Memory B cell (primary cell): ENCODE measurements around the gene NHLRC4.

ENCODE experiments used
- ATAC-seq: fragments of 150-1000 bp; cut with Tn5 transposase; 2 replicates; pipeline ENCODE4 v1.10.0; 2021; ENCODE audit warnings: low read depth, mild to moderate bottlenecking, moderate library complexity
- DNase-seq, 2 donors: peaks; one replicate each; pipeline ENCODE4 v3.0.0; 2022; ENCODE audit warnings: low spot score in 2 of 2
- H3K27ac Mint-ChIP-seq: one replicate; pipeline ENCODE4 v1.8.0; 2022; ENCODE audit warnings: mild to moderate bottlenecking, moderate library complexity, mixed read lengths
- H3K27me3 Mint-ChIP-seq: one replicate; pipeline ENCODE4 v1.8.0; 2022; ENCODE audit warnings: mixed read lengths
- H3K36me3 Mint-ChIP-seq: one replicate; pipeline ENCODE4 v1.8.0; 2022; ENCODE audit warnings: mild to moderate bottlenecking, mixed read lengths
- H3K4me1 Mint-ChIP-seq: one replicate; pipeline ENCODE4 v1.8.0; 2022; ENCODE audit warnings: mixed read lengths
- H3K4me3 Mint-ChIP-seq: one replicate; pipeline ENCODE4 v1.8.0; 2022; ENCODE audit warnings: mild to moderate bottlenecking, moderate library complexity, mixed read lengths
- H3K9me3 Mint-ChIP-seq: one replicate; pipeline ENCODE4 v1.8.0; 2022; ENCODE audit warnings: mixed read lengths

Gene NHLRC4

DNA sequence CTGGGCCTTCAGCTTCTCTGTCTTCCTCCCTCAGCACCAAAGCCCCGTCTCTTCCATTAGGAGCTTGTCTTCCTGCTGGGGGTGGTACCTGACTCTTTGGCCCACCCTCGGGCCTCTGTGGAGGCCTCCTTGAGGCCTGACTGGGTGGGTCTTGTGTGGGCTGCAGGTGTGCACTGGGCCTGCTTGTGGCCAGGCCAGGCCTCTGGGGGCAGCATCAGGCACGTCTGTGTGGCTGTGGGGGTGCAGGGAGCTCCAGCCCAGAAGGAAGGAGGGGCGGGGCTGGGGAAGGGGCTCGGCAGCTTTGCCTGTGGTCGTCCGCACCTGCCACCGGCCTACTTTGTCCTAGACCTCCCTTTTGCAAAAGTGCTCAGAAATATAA is 10.0 kb downstream of the NHLRC4 start:
- Mint-ChIP-seq H3K9me3 (no peaks in the 10 kb centered on the region), H3K27me3 (no peaks in the 10 kb centered on the region), H3K27ac (no peak overlapping the region), H3K4me1 (peaks cover 6% of the 10 kb centered on the region), H3K4me3 (no peak overlapping the region), H3K36me3 (no peaks in the 10 kb centered on the region)
- no peak for ATAC-seq
- DNase-seq, result no peak

DNA sequence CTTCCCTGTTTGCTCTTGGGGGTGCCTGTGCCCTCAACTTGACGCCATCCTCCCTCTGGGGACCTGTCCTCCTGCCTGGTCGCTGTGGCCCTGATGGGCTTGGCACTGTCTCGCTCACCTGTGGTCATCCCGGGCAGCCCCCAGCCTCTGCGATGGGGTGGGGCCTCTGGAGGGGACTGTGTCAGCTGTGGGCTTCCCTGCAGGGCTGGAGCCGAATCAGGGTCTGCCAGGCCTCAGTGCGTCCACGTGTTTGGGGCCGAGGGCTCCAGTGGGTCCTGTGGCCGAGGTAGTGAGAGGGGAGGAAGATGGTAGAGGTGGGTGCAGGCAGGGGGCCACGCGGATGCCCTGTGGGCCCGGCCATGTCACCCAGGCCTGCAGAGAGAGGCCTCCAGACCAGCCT is 11.0 kb downstream of the NHLRC4 start:
- H3K9me3 Mint-ChIP-seq, result no peaks in the 10 kb centered on the region
- no peaks in the 10 kb centered on the region for H3K27me3 Mint-ChIP-seq
- no peaks in the 10 kb centered on the region for H3K36me3 Mint-ChIP-seq
- ATAC-seq (no peak), DNase-seq (no peak)
- peaks cover 4% of the 10 kb centered on the region for H3K4me1 Mint-ChIP-seq
- H3K4me3 Mint-ChIP-seq, result no peak overlapping the region
- H3K27ac Mint-ChIP-seq, result no peak overlapping the region

DNA sequence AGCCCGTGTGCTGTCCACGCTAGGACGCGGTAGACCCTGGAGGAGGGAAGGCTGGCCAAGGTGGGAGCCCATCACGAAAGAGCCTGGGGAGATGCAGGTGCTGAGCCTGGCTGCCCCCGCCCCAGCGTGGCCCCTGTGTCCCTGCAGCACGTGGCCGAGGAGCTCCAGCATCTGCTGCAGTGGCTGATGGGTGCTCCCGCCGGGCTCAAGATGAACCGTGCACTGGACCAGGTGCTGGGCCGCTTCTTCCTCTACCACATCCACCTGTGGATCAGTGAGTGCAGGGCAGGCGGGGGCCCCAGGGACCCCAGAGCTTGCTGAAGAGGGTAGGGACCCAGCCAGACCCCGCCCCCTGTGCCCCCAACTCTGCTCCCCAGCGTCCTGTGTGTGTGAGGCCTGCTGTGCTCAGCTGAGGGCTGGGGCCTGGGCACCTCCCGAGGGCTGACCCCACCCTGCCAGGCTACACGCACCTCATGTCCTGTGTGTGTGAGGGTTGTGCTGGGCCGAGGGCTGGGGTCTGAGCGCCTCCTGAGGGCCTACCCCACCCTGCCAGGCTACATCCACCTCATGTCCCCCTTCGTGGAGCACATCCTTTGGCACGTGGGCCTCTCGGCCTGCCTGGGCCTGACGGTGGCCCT is 11.5 kb downstream of the NHLRC4 start:
- H3K9me3 Mint-ChIP-seq, result no peaks in the 10 kb centered on the region
- H3K4me1 Mint-ChIP-seq, result peaks cover 4% of the 10 kb centered on the region
- no peaks in the 10 kb centered on the region for H3K27me3 Mint-ChIP-seq
- no peak for DNase-seq
- no peak for ATAC-seq
- no peak overlapping the region for H3K4me3 Mint-ChIP-seq
- H3K27ac Mint-ChIP-seq, result no peak overlapping the region
- no peaks in the 10 kb centered on the region for H3K36me3 Mint-ChIP-seq

DNA sequence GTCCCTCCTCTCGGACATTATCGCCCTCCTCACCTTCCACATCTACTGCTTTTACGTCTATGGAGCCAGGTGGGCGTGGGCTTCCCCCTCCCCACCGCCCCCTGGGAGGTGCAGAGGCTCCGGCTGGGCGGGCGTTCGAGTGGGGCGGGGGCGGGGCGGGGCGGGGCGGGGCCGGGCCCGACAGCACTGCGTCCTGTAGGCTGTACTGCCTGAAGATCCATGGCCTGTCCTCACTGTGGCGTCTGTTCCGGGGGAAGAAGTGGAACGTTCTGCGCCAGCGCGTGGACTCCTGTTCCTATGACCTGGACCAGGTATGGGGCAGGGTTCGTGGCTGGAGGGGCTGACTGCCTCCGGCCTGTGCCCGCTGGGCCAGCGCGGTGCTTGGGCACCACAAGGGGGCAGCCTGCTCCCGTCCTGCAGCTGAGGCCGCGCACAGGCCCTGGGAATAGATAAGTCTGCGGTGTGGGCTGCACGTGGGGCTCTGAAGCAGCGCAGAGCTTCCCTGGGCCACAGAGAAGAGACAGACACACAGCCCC is 12.1 kb downstream of the NHLRC4 start:
- peak; percentile 96 for ATAC-seq
- peak overlapping the region; percentile 53 for H3K4me3 Mint-ChIP-seq
- no peaks in the 10 kb centered on the region for H3K36me3 Mint-ChIP-seq
- H3K4me1 Mint-ChIP-seq, result peaks cover 4% of the 10 kb centered on the region
- H3K27ac Mint-ChIP-seq, result no peak overlapping the region
- no peaks in the 10 kb centered on the region for H3K27me3 Mint-ChIP-seq
- H3K9me3 Mint-ChIP-seq, result no peaks in the 10 kb centered on the region
- peak; percentile 66 to 86 for DNase-seq

DNA sequence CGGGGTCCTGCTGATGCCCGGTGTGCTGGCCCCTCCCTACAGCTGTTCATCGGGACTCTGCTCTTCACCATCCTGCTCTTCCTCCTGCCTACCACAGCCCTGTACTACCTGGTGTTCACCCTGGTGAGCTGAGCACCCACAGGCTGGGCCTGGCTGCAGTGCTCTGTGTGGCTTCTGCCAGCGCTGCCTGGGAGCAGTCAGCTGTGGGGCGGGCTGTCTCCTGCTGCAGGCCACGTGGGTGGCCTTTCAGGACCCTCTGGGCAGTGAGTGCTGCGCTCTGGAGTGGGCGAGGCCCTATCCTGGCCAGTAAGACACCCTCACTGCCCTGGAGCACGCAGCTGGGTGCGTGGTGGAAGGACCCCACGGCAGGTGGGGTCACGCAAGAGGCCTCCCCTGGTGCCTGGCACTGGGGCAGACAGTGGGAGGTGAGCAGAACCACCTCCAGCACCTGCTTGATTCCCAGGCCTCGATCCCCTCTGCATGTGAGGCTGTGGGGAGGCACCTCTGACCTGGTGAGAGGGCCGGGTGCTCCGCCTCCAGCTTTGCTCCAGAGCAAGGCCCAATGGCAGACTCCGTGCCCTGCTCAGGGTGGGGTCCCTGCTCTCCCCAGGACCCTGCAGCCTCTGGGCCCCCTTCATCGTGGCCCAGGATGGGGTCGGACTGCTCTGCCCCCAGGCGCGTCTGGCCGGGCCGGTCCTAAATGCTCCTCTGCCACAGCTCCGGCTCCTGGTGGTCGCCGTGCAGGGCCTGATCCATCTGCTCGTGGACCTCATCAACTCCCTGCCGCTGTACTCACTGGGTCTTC is 13.5 kb downstream of the NHLRC4 start:
- Mint-ChIP-seq H3K4me1 (peaks cover 4% of the 10 kb centered on the region), H3K4me3 (no peak overlapping the region), H3K36me3 (no peaks in the 10 kb centered on the region), H3K9me3 (no peaks in the 10 kb centered on the region), H3K27me3 (peaks cover 2% of the 10 kb centered on the region), H3K27ac (no peak overlapping the region)
- ATAC-seq (no peak), DNase-seq (no peak)

DNA sequence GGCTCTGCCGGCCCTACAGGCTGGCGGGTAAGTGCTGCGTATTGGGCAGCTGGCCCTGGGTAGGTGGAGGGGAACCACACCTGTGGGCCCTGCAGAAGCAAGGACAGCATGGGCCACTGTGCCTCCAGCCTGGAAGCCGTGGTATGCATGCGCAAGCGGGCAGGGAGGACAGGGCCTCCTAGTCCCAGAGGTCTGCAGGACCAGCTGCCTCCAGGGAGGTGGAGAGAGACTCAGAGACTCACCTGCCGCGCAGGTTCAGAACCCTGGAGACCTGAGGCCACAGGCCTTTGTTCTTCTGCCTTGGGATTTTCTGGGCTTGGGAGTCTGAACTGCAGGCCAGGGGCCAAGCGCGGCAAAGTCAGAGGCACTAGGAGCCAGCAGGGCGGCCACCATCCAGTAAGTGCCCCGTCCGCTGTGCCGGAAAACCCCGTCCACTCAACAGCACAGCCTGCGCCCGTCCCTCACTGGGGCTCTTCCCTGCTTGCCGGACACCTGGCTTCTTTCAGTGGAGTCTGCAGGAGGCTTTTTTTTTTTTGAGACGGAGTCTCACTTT is 14.2 kb downstream of the NHLRC4 start:
- DNase-seq, result no peak
- Mint-ChIP-seq H3K4me3 (no peak overlapping the region), H3K27me3 (peaks cover 2% of the 10 kb centered on the region), H3K36me3 (no peaks in the 10 kb centered on the region), H3K9me3 (no peaks in the 10 kb centered on the region), H3K27ac (no peak overlapping the region), H3K4me1 (peaks cover 4% of the 10 kb centered on the region)
- ATAC-seq, result no peak

DNA sequence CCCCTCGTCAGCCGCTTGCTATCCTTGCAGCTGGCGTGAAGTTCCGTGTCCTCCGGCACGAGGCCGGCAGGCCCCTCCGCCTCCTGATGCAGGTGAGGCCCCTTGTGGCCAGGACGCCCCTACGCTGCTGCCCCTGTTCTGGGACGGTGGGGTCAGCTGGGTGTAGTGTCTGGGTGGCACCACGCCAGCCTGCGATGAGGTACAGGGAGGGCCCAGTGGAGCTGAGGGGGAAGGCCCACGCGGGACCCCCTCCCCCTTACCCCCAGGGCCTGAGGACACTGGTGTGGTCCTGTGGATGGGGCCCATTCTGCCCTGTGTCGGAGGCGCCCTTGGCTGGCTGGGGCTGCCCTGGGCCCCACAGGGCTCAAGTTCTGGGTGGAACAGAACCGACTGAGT is 15.4 kb downstream of the NHLRC4 start:
- no peak overlapping the region for H3K27ac Mint-ChIP-seq
- peaks cover 2% of the 10 kb centered on the region for H3K27me3 Mint-ChIP-seq
- DNase-seq (no peak), ATAC-seq (no peak)
- H3K4me3 Mint-ChIP-seq, result no peak overlapping the region
- peaks cover 5% of the 10 kb centered on the region for H3K4me1 Mint-ChIP-seq
- H3K9me3 Mint-ChIP-seq, result no peaks in the 10 kb centered on the region
- H3K36me3 Mint-ChIP-seq, result no peaks in the 10 kb centered on the region

DNA sequence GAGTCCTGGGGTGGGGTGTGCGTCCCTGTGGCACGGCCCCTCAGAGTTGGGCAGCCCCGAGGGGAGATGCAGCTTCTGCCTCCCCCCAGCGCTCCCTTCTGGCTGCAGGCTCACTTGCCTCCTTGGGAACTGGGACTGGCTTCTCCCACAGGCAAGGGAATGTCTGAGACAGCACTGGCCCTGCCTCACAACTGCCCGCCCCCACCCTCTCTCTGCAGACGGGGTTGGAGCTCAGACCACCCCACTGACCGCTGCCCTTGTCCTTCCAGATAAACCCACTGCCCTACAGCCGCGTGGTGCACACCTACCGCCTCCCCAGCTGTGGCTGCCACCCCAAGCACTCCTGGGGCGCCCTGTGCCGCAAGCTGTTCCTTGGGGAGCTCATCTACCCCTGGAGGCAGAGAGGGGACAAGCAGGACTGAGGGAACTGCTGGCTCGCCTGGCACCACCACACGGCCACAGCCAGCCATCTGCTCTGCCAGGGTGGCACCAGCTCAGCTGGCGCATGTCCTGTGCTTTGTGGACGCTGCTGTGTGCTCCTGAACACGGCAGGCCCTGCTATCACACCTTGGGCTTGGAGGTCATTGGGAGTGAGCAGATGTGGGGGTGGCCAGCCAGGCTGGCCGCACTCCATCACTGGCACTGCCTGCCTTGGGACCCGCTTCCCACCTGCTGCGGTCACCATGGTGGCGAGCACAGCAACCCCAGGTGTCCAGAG is 16.0 kb downstream of the NHLRC4 start:
- DNase-seq, result no peak
- no peak overlapping the region for H3K27ac Mint-ChIP-seq
- H3K27me3 Mint-ChIP-seq, result peaks cover 2% of the 10 kb centered on the region
- no peaks in the 10 kb centered on the region for H3K36me3 Mint-ChIP-seq
- peaks cover 7% of the 10 kb centered on the region for H3K4me1 Mint-ChIP-seq
- H3K4me3 Mint-ChIP-seq, result no peak overlapping the region
- H3K9me3 Mint-ChIP-seq, result no peaks in the 10 kb centered on the region
- no peak for ATAC-seq

DNA sequence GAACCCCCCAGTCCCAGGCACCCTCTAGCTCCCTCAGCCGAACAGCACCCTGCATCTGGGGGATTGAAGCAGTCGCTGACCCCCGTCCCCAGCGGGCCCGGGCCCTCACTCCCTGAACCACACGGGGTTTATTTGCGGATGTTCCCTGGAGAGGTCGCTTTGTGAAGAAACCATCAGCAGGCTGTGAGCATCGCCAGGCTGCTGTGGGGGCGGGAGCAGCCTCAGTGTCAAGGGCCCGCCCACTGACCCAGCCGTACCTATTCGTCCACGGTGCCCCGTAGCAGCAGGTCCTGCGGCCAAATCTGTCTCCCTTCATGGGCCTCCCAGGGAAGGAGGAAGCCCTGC is 16.6 kb downstream of the NHLRC4 start:
- no peak overlapping the region for H3K27ac Mint-ChIP-seq
- no peak for ATAC-seq

DNA sequence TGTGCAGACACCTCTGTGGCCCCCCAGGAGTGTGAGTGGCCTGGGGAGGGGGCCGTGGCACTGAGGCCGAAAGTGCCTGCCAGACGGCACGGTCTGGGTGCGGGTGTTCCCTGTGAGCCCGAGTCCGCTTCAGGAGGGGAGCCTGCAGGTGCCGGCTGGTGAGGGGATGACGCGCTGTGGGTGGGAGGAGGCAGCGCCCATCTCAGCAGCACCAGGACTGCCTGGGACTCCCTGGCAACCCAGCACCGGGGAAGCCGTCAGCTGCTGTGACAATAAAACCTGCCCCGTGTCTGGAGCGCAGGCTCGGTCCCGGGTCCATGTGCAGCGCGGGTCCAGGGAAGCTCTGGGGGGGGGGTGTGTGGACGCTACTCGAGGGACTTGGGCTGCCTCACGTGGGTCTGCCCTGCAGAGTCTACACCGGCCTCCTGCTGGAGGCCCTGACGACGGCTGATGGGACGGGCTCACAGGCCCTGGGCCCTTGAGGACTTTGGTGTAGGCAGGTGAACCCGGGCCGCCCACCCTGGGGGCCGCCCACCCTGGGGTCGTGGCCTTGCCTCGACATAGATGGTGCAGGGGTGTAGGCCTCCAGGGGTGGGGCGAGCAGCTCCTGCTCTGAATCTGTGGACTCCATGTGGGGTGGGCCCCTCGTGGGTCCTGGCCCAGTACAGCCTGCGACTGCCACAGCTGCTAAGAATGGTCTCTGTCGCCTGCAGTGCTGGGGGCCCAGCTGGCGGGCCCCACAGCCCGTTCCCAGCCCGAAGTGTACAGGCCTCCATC is 17.2 kb downstream of the NHLRC4 start:
- Mint-ChIP-seq H3K27me3 (peaks cover 2% of the 10 kb centered on the region), H3K36me3 (no peaks in the 10 kb centered on the region), H3K4me1 (peaks cover 6% of the 10 kb centered on the region), H3K4me3 (no peak overlapping the region), H3K27ac (no peak overlapping the region), H3K9me3 (no peaks in the 10 kb centered on the region)
- ATAC-seq, result no peak
- no peak for DNase-seq

More for the DNA sequence above, 16.6 kb downstream of the NHLRC4 start:
- no peaks in the 10 kb centered on the region for H3K36me3 Mint-ChIP-seq
- peaks cover 2% of the 10 kb centered on the region for H3K27me3 Mint-ChIP-seq
- no peak overlapping the region for H3K4me3 Mint-ChIP-seq
- peaks cover 7% of the 10 kb centered on the region for H3K4me1 Mint-ChIP-seq
- H3K9me3 Mint-ChIP-seq, result no peaks in the 10 kb centered on the region
- DNase-seq, result no peak

DNA sequence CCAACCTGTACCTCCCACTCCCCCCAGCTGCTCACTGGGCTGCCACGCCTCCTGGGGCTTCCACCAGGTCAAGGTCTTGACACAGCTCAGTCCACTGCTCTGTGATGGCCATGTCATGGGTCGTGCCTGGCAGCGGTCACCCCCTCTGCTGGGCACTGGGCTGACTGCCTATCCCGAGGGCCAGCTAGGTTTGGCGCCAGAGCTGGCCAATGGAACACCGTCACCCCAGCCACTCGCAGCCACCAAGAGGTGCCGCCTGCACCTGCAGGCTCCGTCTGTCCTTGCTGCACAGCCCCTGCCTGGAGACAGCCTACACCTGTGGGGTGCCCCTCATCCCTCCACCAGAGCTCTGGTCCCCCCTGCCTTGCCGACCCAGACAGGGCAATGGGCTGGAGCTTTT is 18.5 kb downstream of the NHLRC4 start:
- H3K4me1 Mint-ChIP-seq, result peaks cover 6% of the 10 kb centered on the region
- DNase-seq (no peak), ATAC-seq (no peak)
- peaks cover 2% of the 10 kb centered on the region for H3K27me3 Mint-ChIP-seq
- no peaks in the 10 kb centered on the region for H3K9me3 Mint-ChIP-seq
- no peak overlapping the region for H3K27ac Mint-ChIP-seq
- H3K4me3 Mint-ChIP-seq, result no peak overlapping the region
- H3K36me3 Mint-ChIP-seq, result no peaks in the 10 kb centered on the region

DNA sequence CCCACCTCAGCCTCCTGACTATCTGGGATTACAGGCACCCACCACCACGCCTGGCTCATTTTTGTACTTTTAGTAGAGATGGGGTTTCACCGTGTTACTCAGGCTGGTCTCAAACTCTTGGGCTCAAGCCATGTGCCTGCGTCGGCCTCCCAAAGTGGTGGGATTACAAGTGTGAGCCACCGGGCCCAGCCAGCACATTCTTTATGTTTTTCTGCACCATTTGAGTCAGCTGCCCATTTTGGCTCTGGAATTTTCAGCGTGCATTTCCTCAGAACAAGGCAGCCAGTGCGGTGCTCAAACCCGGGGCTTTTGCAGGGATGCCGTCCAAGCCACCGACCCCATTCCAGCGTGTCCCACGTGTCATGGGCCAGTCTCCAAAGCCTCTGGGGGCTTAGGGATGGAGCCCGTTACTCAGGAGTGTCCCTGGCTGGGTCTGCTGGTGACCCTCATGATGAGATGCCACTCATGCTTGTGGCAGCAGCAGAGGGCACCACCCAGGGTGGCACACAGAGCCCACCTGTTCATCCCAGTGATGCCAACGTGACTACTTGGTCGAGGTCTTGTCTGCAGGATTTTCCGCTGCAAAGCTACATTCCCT is 19.3 kb downstream of the NHLRC4 start:
- no peaks in the 10 kb centered on the region for H3K9me3 Mint-ChIP-seq
- H3K36me3 Mint-ChIP-seq, result no peaks in the 10 kb centered on the region
- H3K4me3 Mint-ChIP-seq, result no peak overlapping the region
- H3K27me3 Mint-ChIP-seq, result peaks cover 2% of the 10 kb centered on the region
- ATAC-seq (no peak), DNase-seq (no peak)
- peaks cover 13% of the 10 kb centered on the region for H3K4me1 Mint-ChIP-seq
- H3K27ac Mint-ChIP-seq, result no peak overlapping the region
